HepG2 (cell line): ENCODE data around the gene FAM81A. TPM values are rescaled to one million over a fixed set of nuclear protein-coding genes. Genes with fewer than 3 reads are reported as not detected.
"Not testable (repeated sequence)": the region's sequence is repeated elsewhere in the genome, so short reads cannot be mapped to it uniquely, and the experiment has no call there.

ENCODE experiments used
- ATAC-seq: fragments of 200-7000 bp; cut with Tn5 transposase; 3 replicates; pipeline ENCODE4 v1.9.1; 2020; ENCODE audit warnings: mild to moderate bottlenecking, moderate library complexity
- BruUV-seq: library from RNA; stranded (reverse); fragments of 400-500 nt; replicated peaks from 2 replicates; lab custom pipeline; 2021; lab: Mats Ljungman, UMichigan
- CTCF ChIA-PET: fragments of 300-600 bp; formaldehyde crosslinking; extraction: SDS; loops from one replicate; lab custom pipeline; 2021; ENCODE audit warnings: low total read pairs, inconsistent platforms, low intra/inter-chr PET ratio; lab: Yijun Ruan, JAX
- POLR2A ChIA-PET: fragments of 350-600 bp; sonication (Branson Sonifier 250); formaldehyde crosslinking; loops from one replicate; lab custom pipeline; 2020; ENCODE audit warnings: antibody characterized with exemption, inconsistent platforms; lab: Yijun Ruan, JAX
- DNase-seq: peaks from one replicate; pipeline ENCODE4 v3.0.0-alpha.2; 2015; ENCODE audit warnings: low spot score
- FAIRE-seq: peaks from 3 replicates; lab custom pipeline; 2011; peaks lifted over from hg19 to GRCh38; lab: Jason Lieb, UNC
- H2AFZ ChIP-seq: one replicate; pipeline ENCODE4 v1.6.1; 2011; ENCODE audit warnings: low read length, inconsistent platforms
- H3K27ac ChIP-seq: fragments of 300-600 bp; 3 replicates; pipeline ENCODE4 v1.8.0; 2011; ENCODE audit warnings: mixed run types, mild to moderate bottlenecking, mixed read lengths, low read length, inconsistent platforms; ENCODE audit not compliant: insufficient read depth; ENCODE audit errors: extremely low read length
- H3K27me3 ChIP-seq, 2 experiments: fragments of 200-600 bp in 1 of 2; 2 replicates in 1 of 2; 3 replicates in 1 of 2; pipeline versions ENCODE4 v1.6.0 to v1.8.0; 2011; ENCODE audit warnings: low read length in 2 of 2, mild to moderate bottlenecking in 2 of 2, moderate library complexity in 2 of 2, inconsistent platforms in 1 of 2; ENCODE audit not compliant: insufficient read depth in 2 of 2, control insufficient read depth in 1 of 2
- H3K36me3 ChIP-seq, 2 experiments: fragments of 200-600 bp in 1 of 2; replicated peaks in 1 of 2; 2 replicates in 1 of 2; 3 replicates in 1 of 2; pipeline versions ENCODE4 v1.5.1 to v1.8.0; 2011; ENCODE audit warnings: low read length in 2 of 2, inconsistent platforms in 1 of 2; ENCODE audit not compliant: insufficient read depth in 2 of 2, control insufficient read depth in 1 of 2
- H3K4me1 ChIP-seq: 2 replicates; pipeline ENCODE4 v1.5.1; 2012; ENCODE audit warnings: low read length, inconsistent platforms; ENCODE audit not compliant: insufficient read depth
- H3K4me2 ChIP-seq: 2 replicates; pipeline ENCODE4 v1.6.0; 2011; ENCODE audit warnings: low read depth, low read length, inconsistent platforms
- H3K4me3 ChIP-seq, 3 experiments: fragments of 200-600 bp in 1 of 3; sonication (generic), shearing (Covaris generic) in 1 of 3; replicated peaks in 1 of 3; 2 replicates each; pipeline ENCODE4 v1.5.1; 2011 to 2016; ENCODE audit warnings: low read length in 3 of 3, inconsistent platforms in 2 of 3, low read depth in 2 of 3, mild to moderate bottlenecking in 2 of 3, control low read depth in 1 of 3, mixed read lengths in 1 of 3; ENCODE audit not compliant: insufficient read depth in 1 of 3
- H3K79me2 ChIP-seq: one replicate; pipeline ENCODE4 v1.6.1; 2011; ENCODE audit warnings: low read length, inconsistent platforms; ENCODE audit not compliant: insufficient read depth
- H3K9ac ChIP-seq: 2 replicates; pipeline ENCODE4 v1.6.0; 2011; ENCODE audit warnings: mild to moderate bottlenecking, low read depth, low read length, inconsistent platforms; ENCODE audit not compliant: insufficient read depth
- H3K9me3 ChIP-seq: 2 replicates; pipeline ENCODE4 v1.5.1; 2012; ENCODE audit warnings: mild to moderate bottlenecking, low read length
- H4K20me1 ChIP-seq: 2 replicates; pipeline ENCODE4 v1.6.0; 2011; ENCODE audit warnings: inconsistent platforms, mild to moderate bottlenecking, low read length, moderate library complexity; ENCODE audit not compliant: insufficient read depth
- ZNF281 ChIP-seq: sonication (generic); formaldehyde crosslinking; IDR thresholded peaks from 2 replicates; pipeline ENCODE4 v1.4.0; 2020; ENCODE audit warnings: missing genetic modification reagents, borderline replicate concordance
- WGBS: methylation state at CpG from one replicate; pipeline ENCODE4 v1.1.6; 2017; ENCODE audit warnings: low lambda C conversion rate; 5-methylcytosine and 5-hydroxymethylcytosine counted together
- in situ Hi-C: cut with HindIII; loops from 2 replicates; pipeline ENCODE4 v1.10.0; 2017; ENCODE audit warnings: low pct_unique_long_range_greater_than_20kb; ENCODE audit not compliant: extremely low pct_ligation_motif_present
- intact Hi-C: fragments of 100-400 bp; cut with micrococcal nuclease; formaldehyde crosslinking; loops from one replicate; pipeline ENCODE4 v1.10.0; 2022; ENCODE audit not compliant: unreplicated experiment
- polyA plus RNA-seq, 8 experiments: library from polyadenylated mRNA; depleted of rRNA in 3 of 8; stranded (reverse) in 7 of 8; unstranded in 1 of 8; fragments of >200 nt; fragmentation: Illumina TruSeq in 4 of 8; extraction: Trizol in 4 of 8; gene quantifications; 2 replicates each; pipeline versions ENCODE4 v1.2.1 to v1.2.3, GENCODE V29; 2011 to 2016; ENCODE audit warnings: low read depth in 4 of 8, missing spikeins in 1 of 8, mixed read lengths in 1 of 8; ENCODE audit not compliant: insufficient read depth in 1 of 8
- total RNA-seq, 5 experiments: library from RNA; depleted of rRNA; stranded (reverse); fragments of >200 nt; fragmentation: Illumina TruSeq; extraction: Trizol; gene quantifications; 2 replicates each; pipeline ENCODE4 v1.2.3, GENCODE V29; 2016; ENCODE audit warnings: low read depth in 1 of 5

Gene FAM81A
- total and polyA plus RNA-seq, 2 of the 13 experiments (the other 11 are each of a cell fraction or from before 2014, with no cell fraction given): 0.09 TPM; not detected in 1

GRCh38 chr15:59489485-59489884, 51.5 kb downstream of the FAM81A start:
- POLR2A ChIA-PET, CTCF ChIA-PET, H3K27me3 ChIP-seq, BruUV-seq, H3K4me3 ChIP-seq, ATAC-seq, FAIRE-seq, H4K20me1 ChIP-seq, H3K4me2 ChIP-seq, DNase-seq, H3K9ac ChIP-seq, H3K27ac ChIP-seq, H2AFZ ChIP-seq, H3K79me2 ChIP-seq, H3K36me3 ChIP-seq, intact Hi-C loops, H3K9me3 ChIP-seq: not testable (repeated sequence)
- H3K4me1 ChIP-seq: peaks cover 12% of the 10 kb centered on the region; the same call in 1 of the 2 replicates
- in situ Hi-C loops: loop anchor here (25.0 kb wide), 1 partner anchor 1252 kb away; no protein-coding TSS in a partner anchor

GRCh38 chr15:59491062-59491461, 53.1 kb downstream of the FAM81A start:
- no peak overlapping the region for H3K4me2 ChIP-seq
- no peaks in the 10 kb centered on the region for H4K20me1 ChIP-seq
- intact Hi-C loops: loop anchor here (5.0 kb wide), 2 partner anchors 119 to 534 kb away; partner anchors contain the start of gene MYO1E
- no peak overlapping the region for H2AFZ ChIP-seq
- ChIA-PET CTCF (no interaction called here), POLR2A (no interaction called here)
- H3K4me3 ChIP-seq: no peak overlapping the region
- no peaks in the 10 kb centered on the region; the same call in 1 of the 2 replicates for H3K9me3 ChIP-seq
- H3K27me3 ChIP-seq: 0 out of 5 replicates have a peak, but pooled peaks cover 0 to 3% of the 10 kb centered on the region in 2 experiments
- H3K4me1 ChIP-seq: peaks cover 12% of the 10 kb centered on the region; the same call in 1 of the 2 replicates
- DNase-seq (no peak), ATAC-seq (no peak), FAIRE-seq (no peak)
- no TSS peak for BruUV-seq
- WGBS: 5% methylated on average over 5 of the region's 5 CpGs
- no peak overlapping the region for H3K27ac ChIP-seq
- in situ Hi-C loops: loop anchor here (5.0 to 25.0 kb wide), 4 partner anchors 324 to 1254 kb away; partner anchors contain the start of gene RNF111
- H3K9ac ChIP-seq: no peak overlapping the region
- H3K79me2 ChIP-seq: no peaks in the 10 kb centered on the region
- H3K36me3 ChIP-seq: no peaks in the 10 kb centered on the region
- TF ChIP-seq ZNF281 (CRISPR knock-in tag): no peak
